A549 (cell line): ENCODE data around the gene FILIP1L.

Experiments used
- CEBPB ChIP-seq, 2 experiments: fragments of >200 bp in 1 of 2; sonication (Bioruptor Twin) in 1 of 2; formaldehyde crosslinking in 1 of 2; IDR thresholded peaks; 2 replicates each; pipeline ENCODE4 v1.6.1; 2012 to 2016
- CHD2 ChIP-seq: fragments of 150-350 bp; IDR thresholded peaks from 2 replicates; pipeline ENCODE4 v1.6.1; 2014; ENCODE audit warnings: low read length; ENCODE audit not compliant: partially characterized antibody
- CTCF ChIP-seq: fragments of >200 bp; sonication (Bioruptor Twin); formaldehyde crosslinking; IDR thresholded peaks from 3 replicates; pipeline ENCODE4 v1.5.1; 2016
- EP300 ChIP-seq, 2 experiments: fragments of >200 bp; sonication (Bioruptor Twin); formaldehyde crosslinking; IDR thresholded peaks; 2 replicates in 1 of 2; 3 replicates in 1 of 2; pipeline ENCODE4 v1.6.1; 2016 to 2017
- ESRRA ChIP-seq: fragments of 150-350 bp; IDR thresholded peaks from 2 replicates; pipeline ENCODE4 v1.6.1; 2014; ENCODE audit warnings: mild to moderate bottlenecking, low read length, borderline replicate concordance
- MAZ ChIP-seq: fragments of 150-350 bp; IDR thresholded peaks from 2 replicates; pipeline ENCODE4 v1.6.1; 2014; ENCODE audit warnings: antibody characterized with exemption, low read depth, low read length, borderline replicate concordance
- MYC ChIP-seq: IDR thresholded peaks from 2 replicates; pipeline ENCODE4 v1.6.1; 2012; ENCODE audit warnings: mild to moderate bottlenecking, inconsistent platforms, low read length, improper control_type of control experiment, borderline replicate concordance
- POLR2A ChIP-seq: IDR thresholded peaks from 2 replicates; pipeline ENCODE4 v1.6.1; 2012; ENCODE audit warnings: mild to moderate bottlenecking, low read length
- RARB ChIP-seq: fragments of 250-450 bp; sonication (Bioruptor Pico); IDR thresholded peaks from 2 replicates; pipeline ENCODE4 v1.8.0; 2021; ENCODE audit warnings: mild to moderate bottlenecking, moderate library complexity
- REST ChIP-seq: fragments of 200-600 bp; sonication (generic); IDR thresholded peaks from 2 replicates; pipeline ENCODE4 v1.6.1; 2016; ENCODE audit warnings: antibody characterized with exemption, mild to moderate bottlenecking, moderate library complexity
- RFX5 ChIP-seq: fragments of 450-650 bp; IDR thresholded peaks from 2 replicates; pipeline ENCODE4 v1.7.1; 2014; ENCODE audit warnings: antibody characterized with exemption, mild to moderate bottlenecking, moderate library complexity

GRCh38 chr3:99862208-99862607 is 252.1 kb downstream of the FILIP1L start:
- TF ChIP-seq MAZ (no peak), CTCF (no peak), POLR2A (no peak), EP300 (IDR thresholded peaks at IDR 0.05) (no peak), RARB (no peak), REST (no peak), CEBPB (IDR thresholded peaks at IDR 0.05) (no peak), RFX5 (no peak), ESRRA (no peak), MYC (no peak), CHD2 (no peak)
